T-helper 17 cell (primary cell): ENCODE measurements around the gene TCL1B. TPM values are rescaled to one million over a fixed set of nuclear protein-coding genes. Genes with fewer than 3 reads are reported as not detected.

ENCODE experiments used
- ATAC-seq: fragments of 150-1000 bp; cut with Tn5 transposase; 2 replicates; pipeline ENCODE4 v1.10.0; 2021; ENCODE audit warnings: mild to moderate bottlenecking, moderate library complexity
- DNase-seq, 3 donors: peaks; one replicate each; pipeline versions ENCODE4 v3.0.0 to v3.0.0-alpha.2; 2020 to 2021
- H3K9me3 ChIP-seq: one replicate; pipeline ENCODE4 v1.7.0; 2013; ENCODE audit warnings: low read length, mild to moderate bottlenecking; ENCODE audit not compliant: control insufficient read depth, poor library complexity, severe bottlenecking
- H3K27ac Mint-ChIP-seq: one replicate; pipeline ENCODE4 v1.8.0; 2022; ENCODE audit warnings: mild to moderate bottlenecking, moderate library complexity, mixed read lengths
- H3K27me3 Mint-ChIP-seq: one replicate; pipeline ENCODE4 v1.8.0; 2022; ENCODE audit warnings: mixed read lengths
- H3K36me3 Mint-ChIP-seq: one replicate; pipeline ENCODE4 v1.8.0; 2022; ENCODE audit warnings: low read depth, mixed read lengths
- H3K4me1 Mint-ChIP-seq: one replicate; pipeline ENCODE4 v1.8.0; 2022; ENCODE audit warnings: mild to moderate bottlenecking, mixed read lengths
- H3K4me3 Mint-ChIP-seq: one replicate; pipeline ENCODE4 v1.8.0; 2022; ENCODE audit warnings: mild to moderate bottlenecking, moderate library complexity, mixed read lengths
- total RNA-seq, 4 donors: library from RNA in 2 of 4; stranded (reverse) in 2 of 4; gene quantifications; one replicate each; pipeline ENCODE4 v1.2.3 and lab custom pipeline; 2022 to 2026

The TCL1B gene
- total RNA-seq, 2 donors from 2014 or later = not detected

GRCh38 chr14:95677179-95677835 lies 8.9 kb upstream of the TCL1B start:
- Mint-ChIP-seq H3K4me1 (peaks cover 5% of the 10 kb centered on the region), H3K36me3 (peaks cover 6% of the 10 kb centered on the region), H3K27ac (no peak overlapping the region), H3K27me3 (peaks cover 51% of the 10 kb centered on the region), H3K4me3 (no peak overlapping the region)
- H3K9me3 ChIP-seq = no peaks in the 10 kb centered on the region
- DNase-seq (no peak), ATAC-seq (no peak)

- DNase-seq = no peak
- H3K27me3 Mint-ChIP-seq = peaks cover 50% of the 10 kb centered on the region
- H3K36me3 Mint-ChIP-seq = peaks cover 2% of the 10 kb centered on the region
- H3K27ac Mint-ChIP-seq = peak overlapping the region; percentile 16
- H3K4me1 Mint-ChIP-seq = peaks cover 9% of the 10 kb centered on the region
- H3K9me3 ChIP-seq = no peaks in the 10 kb centered on the region
- no peak for ATAC-seq
- no peak overlapping the region for H3K4me3 Mint-ChIP-seq
Observed at GRCh38 chr14:95679148-95679815, 6.9 kb upstream of the TCL1B start.

GRCh38 chr14:95679998-95680735 lies 6.1 kb upstream of the TCL1B start:
- H3K9me3 ChIP-seq = no peaks in the 10 kb centered on the region
- H3K27ac Mint-ChIP-seq = peak overlapping the region; percentile 16
- H3K4me1 Mint-ChIP-seq = peaks cover 9% of the 10 kb centered on the region
- peaks cover 2% of the 10 kb centered on the region for H3K36me3 Mint-ChIP-seq
- ATAC-seq (no peak), DNase-seq (no peak)
- no peak overlapping the region for H3K4me3 Mint-ChIP-seq
- peaks cover 48% of the 10 kb centered on the region for H3K27me3 Mint-ChIP-seq

GRCh38 chr14:95681153-95681552 lies 5.1 kb upstream of the TCL1B start:
- peaks cover 42% of the 10 kb centered on the region for H3K27me3 Mint-ChIP-seq
- H3K27ac Mint-ChIP-seq = no peak overlapping the region
- no peak overlapping the region for H3K4me3 Mint-ChIP-seq
- no peak for DNase-seq
- peaks cover 9% of the 10 kb centered on the region for H3K4me1 Mint-ChIP-seq
- peaks cover 2% of the 10 kb centered on the region for H3K36me3 Mint-ChIP-seq
- H3K9me3 ChIP-seq = no peaks in the 10 kb centered on the region
- ATAC-seq = no peak

GRCh38 chr14:95683793-95684192 lies 2.4 kb upstream of the TCL1B start:
- peak in 1 of 3 donors; percentile 17 for DNase-seq

GRCh38 chr14:95686935-95687334 lies 709 bp downstream of the TCL1B start:
- Mint-ChIP-seq H3K36me3 (no peaks in the 10 kb centered on the region), H3K27ac (no peak overlapping the region), H3K4me1 (peaks cover 5% of the 10 kb centered on the region), H3K27me3 (peaks cover 49% of the 10 kb centered on the region), H3K4me3 (no peak overlapping the region)
- no peaks in the 10 kb centered on the region for H3K9me3 ChIP-seq
- DNase-seq (no peak), ATAC-seq (no peak)

More at GRCh38 chr14:95683793-95684192, 2.4 kb upstream of the TCL1B start:
- H3K36me3 Mint-ChIP-seq = no peaks in the 10 kb centered on the region
- H3K27me3 Mint-ChIP-seq = peaks cover 44% of the 10 kb centered on the region
- no peaks in the 10 kb centered on the region for H3K9me3 ChIP-seq
- H3K27ac Mint-ChIP-seq = no peak overlapping the region
- no peak overlapping the region for H3K4me3 Mint-ChIP-seq
- H3K4me1 Mint-ChIP-seq = peaks cover 9% of the 10 kb centered on the region
- ATAC-seq = no peak

GRCh38 chr14:95689441-95689840 lies 3.2 kb downstream of the TCL1B start:
- ATAC-seq (no peak), DNase-seq (no peak)
- H3K9me3 ChIP-seq = no peaks in the 10 kb centered on the region
- no peaks in the 10 kb centered on the region for H3K36me3 Mint-ChIP-seq
- peaks cover 4% of the 10 kb centered on the region for H3K4me1 Mint-ChIP-seq
- no peak overlapping the region for H3K4me3 Mint-ChIP-seq
- H3K27me3 Mint-ChIP-seq = peaks cover 54% of the 10 kb centered on the region
- no peak overlapping the region for H3K27ac Mint-ChIP-seq

- Mint-ChIP-seq H3K27me3 (peaks cover 50% of the 10 kb centered on the region), H3K4me3 (no peak overlapping the region), H3K36me3 (no peaks in the 10 kb centered on the region), H3K4me1 (peaks cover 4% of the 10 kb centered on the region), H3K27ac (no peak overlapping the region)
- DNase-seq = no peak
- no peaks in the 10 kb centered on the region for H3K9me3 ChIP-seq
- ATAC-seq = no peak
Observed at GRCh38 chr14:95690815-95691214, 4.6 kb downstream of the TCL1B start.

GRCh38 chr14:95691591-95691990 lies 5.4 kb downstream of the TCL1B start:
- Mint-ChIP-seq H3K36me3 (peaks cover 2% of the 10 kb centered on the region), H3K27me3 (peaks cover 58% of the 10 kb centered on the region), H3K4me1 (peaks cover 4% of the 10 kb centered on the region), H3K27ac (no peak overlapping the region), H3K4me3 (no peak overlapping the region)
- ATAC-seq = no peak
- no peaks in the 10 kb centered on the region for H3K9me3 ChIP-seq
- DNase-seq = no peak

GRCh38 chr14:95692109-95692508 lies 5.9 kb downstream of the TCL1B start:
- DNase-seq (no peak), ATAC-seq (no peak)
- H3K27ac Mint-ChIP-seq = no peak overlapping the region
- peaks cover 3% of the 10 kb centered on the region for H3K36me3 Mint-ChIP-seq
- H3K27me3 Mint-ChIP-seq = peaks cover 59% of the 10 kb centered on the region
- H3K9me3 ChIP-seq = no peaks in the 10 kb centered on the region
- no peak overlapping the region for H3K4me3 Mint-ChIP-seq
- peaks cover 4% of the 10 kb centered on the region for H3K4me1 Mint-ChIP-seq

GRCh38 chr14:95695051-95695450 lies 8.8 kb downstream of the TCL1B start:
- H3K4me3 Mint-ChIP-seq = no peak overlapping the region
- H3K27me3 Mint-ChIP-seq = peaks cover 77% of the 10 kb centered on the region
- no peak overlapping the region for H3K27ac Mint-ChIP-seq
- H3K9me3 ChIP-seq = no peaks in the 10 kb centered on the region
- peaks cover 7% of the 10 kb centered on the region for H3K4me1 Mint-ChIP-seq
- DNase-seq (no peak), ATAC-seq (no peak)
- peaks cover 3% of the 10 kb centered on the region for H3K36me3 Mint-ChIP-seq

GRCh38 chr14:95695913-95696312 lies 9.7 kb downstream of the TCL1B start:
- Mint-ChIP-seq H3K27me3 (peaks cover 80% of the 10 kb centered on the region), H3K36me3 (peaks cover 3% of the 10 kb centered on the region), H3K4me1 (peaks cover 7% of the 10 kb centered on the region), H3K4me3 (no peak overlapping the region), H3K27ac (no peak overlapping the region)
- DNase-seq (no peak), ATAC-seq (peak; percentile 44)
- no peaks in the 10 kb centered on the region for H3K9me3 ChIP-seq

- H3K4me1 Mint-ChIP-seq = peaks cover 7% of the 10 kb centered on the region
- H3K27ac Mint-ChIP-seq = no peak overlapping the region
- DNase-seq = no peak
- H3K36me3 Mint-ChIP-seq = peaks cover 3% of the 10 kb centered on the region
- ATAC-seq = no peak
- no peak overlapping the region for H3K4me3 Mint-ChIP-seq
- peaks cover 78% of the 10 kb centered on the region for H3K27me3 Mint-ChIP-seq
- no peaks in the 10 kb centered on the region for H3K9me3 ChIP-seq
Observed at GRCh38 chr14:95696741-95697140, 10.5 kb downstream of the TCL1B start.
